H9 (cell line): Measurements from ENCODE around the gene SCFD2. TPM values are rescaled to one million over a fixed set of nuclear protein-coding genes. Genes with fewer than 3 reads are reported as not detected.

ENCODE experiments used
- DNase-seq: peaks from one replicate; pipeline ENCODE4 v3.0.0-alpha.2; 2017
- H2AFZ ChIP-seq: one replicate; pipeline ENCODE4 v1.6.1; 2013; ENCODE audit warnings: mild to moderate bottlenecking, low read length, control low read depth, moderate library complexity
- H2AK5ac ChIP-seq: 2 replicates; pipeline ENCODE4 v1.6.1; 2013; ENCODE audit warnings: low read length, control low read depth, mixed read lengths; ENCODE audit not compliant: insufficient read length
- H2BK120ac ChIP-seq: one replicate; pipeline ENCODE4 v1.6.1; 2013; ENCODE audit warnings: low read depth, mild to moderate bottlenecking, low read length, control low read depth, inconsistent platforms; ENCODE audit not compliant: poor library complexity, severe bottlenecking
- H2BK12ac ChIP-seq: 2 replicates; pipeline ENCODE4 v1.6.1; 2013; ENCODE audit warnings: low read length, control low read depth, mixed read lengths, low read depth; ENCODE audit not compliant: insufficient read length
- H2BK15ac ChIP-seq: 2 replicates; pipeline ENCODE4 v1.6.1; 2013; ENCODE audit warnings: low read depth, low read length, control low read depth
- H2BK20ac ChIP-seq: one replicate; pipeline ENCODE4 v1.6.1; 2013; ENCODE audit warnings: low read depth, mild to moderate bottlenecking, low read length, control low read depth, inconsistent platforms; ENCODE audit not compliant: poor library complexity, severe bottlenecking
- H2BK5ac ChIP-seq: 2 replicates; pipeline ENCODE4 v1.6.1; 2013; ENCODE audit warnings: low read length, control low read depth, mixed read lengths; ENCODE audit not compliant: insufficient read length
- H3K14ac ChIP-seq: 2 replicates; pipeline ENCODE4 v1.6.1; 2013; ENCODE audit warnings: low read length, control low read depth; ENCODE audit not compliant: insufficient read depth
- H3K18ac ChIP-seq: 2 replicates; pipeline ENCODE4 v1.6.1; 2013; ENCODE audit warnings: low read depth, mild to moderate bottlenecking, mixed read lengths, low read length, control low read depth; ENCODE audit not compliant: insufficient read length
- H3K23ac ChIP-seq: 2 replicates; pipeline ENCODE4 v1.6.1; 2013; ENCODE audit warnings: low read length, control low read depth, mixed read lengths, low read depth; ENCODE audit not compliant: insufficient read length
- H3K23me2 ChIP-seq: 2 replicates; pipeline ENCODE4 v1.6.1; 2013; ENCODE audit warnings: low read depth, mild to moderate bottlenecking, mixed read lengths, low read length, control low read depth; ENCODE audit not compliant: insufficient read length, poor library complexity, severe bottlenecking
- H3K27ac ChIP-seq: 2 replicates; pipeline ENCODE4 v1.5.1; 2013; ENCODE audit warnings: low read length, control low read depth, mixed read lengths, low read depth; ENCODE audit not compliant: insufficient read length
- H3K27me3 ChIP-seq: 2 replicates; pipeline ENCODE4 v1.6.1; 2013; ENCODE audit warnings: low read length, control low read depth, inconsistent platforms; ENCODE audit not compliant: insufficient read depth
- H3K4ac ChIP-seq: 2 replicates; pipeline ENCODE4 v1.6.1; 2013; ENCODE audit warnings: low read depth, mild to moderate bottlenecking, control low read depth, inconsistent platforms, low read length, moderate library complexity
- H3K4me1 ChIP-seq: 2 replicates; pipeline ENCODE4 v1.6.1; 2013; ENCODE audit warnings: low read length, control low read depth, inconsistent platforms; ENCODE audit not compliant: insufficient read depth
- H3K4me2 ChIP-seq: 2 replicates; pipeline ENCODE4 v1.6.1; 2013; ENCODE audit warnings: low read length, control low read depth, mixed read lengths; ENCODE audit not compliant: insufficient read length, insufficient read depth
- H3K56ac ChIP-seq: 2 replicates; pipeline ENCODE4 v1.6.1; 2013; ENCODE audit warnings: low read depth, mild to moderate bottlenecking, mixed read lengths, low read length, control low read depth; ENCODE audit not compliant: insufficient read length
- H3K79me1 ChIP-seq: 2 replicates; pipeline ENCODE4 v1.6.1; 2013; ENCODE audit warnings: low read depth, mild to moderate bottlenecking, moderate library complexity, low read length, control low read depth, inconsistent platforms; ENCODE audit not compliant: insufficient read depth, poor library complexity, severe bottlenecking
- H3K79me2 ChIP-seq: 2 replicates; pipeline ENCODE4 v1.6.1; 2013; ENCODE audit warnings: low read length, control low read depth, inconsistent platforms; ENCODE audit not compliant: insufficient read depth
- H3K9ac ChIP-seq: 2 replicates; pipeline ENCODE4 v1.6.1; 2013; ENCODE audit warnings: low read length, control low read depth, mixed read lengths; ENCODE audit not compliant: insufficient read length; ENCODE audit errors: extremely low read depth
- H3K9me3 ChIP-seq: one replicate; pipeline ENCODE4 v1.6.1; 2013; ENCODE audit warnings: low read depth, low read length, inconsistent platforms; ENCODE audit not compliant: control insufficient read depth
- H3T11ph ChIP-seq: one replicate; pipeline ENCODE4 v1.6.1; 2013; ENCODE audit warnings: mild to moderate bottlenecking, low read length, control low read depth, inconsistent platforms
- H4K20me1 ChIP-seq: one replicate; pipeline ENCODE4 v1.6.1; 2013; ENCODE audit not compliant: control insufficient read depth, insufficient read length, insufficient read depth
- H4K5ac ChIP-seq: 2 replicates; pipeline ENCODE4 v1.6.1; 2013; ENCODE audit warnings: low read depth, mild to moderate bottlenecking, mixed read lengths, low read length, control low read depth; ENCODE audit not compliant: insufficient read length
- H4K8ac ChIP-seq: replicated peaks from 2 replicates; pipeline ENCODE4 v1.6.1; 2013; ENCODE audit warnings: low read length, control low read depth, mixed read lengths, low read depth; ENCODE audit not compliant: insufficient read length
- H4K91ac ChIP-seq: 2 replicates; pipeline ENCODE4 v1.6.1; 2013; ENCODE audit warnings: low read depth, mild to moderate bottlenecking, moderate library complexity, mixed read lengths, low read length, control low read depth; ENCODE audit not compliant: insufficient read length
- H3K27ac Mint-ChIP-seq, 3 experiments: 2 replicates in 2 of 3; 3 replicates in 1 of 3; pipeline ENCODE4 v1.8.0; 2020 to 2021; ENCODE audit warnings: mixed read lengths in 3 of 3, mild to moderate bottlenecking in 1 of 3, moderate library complexity in 1 of 3
- H3K27me3 Mint-ChIP-seq: 2 replicates; pipeline ENCODE4 v1.8.0; 2021; ENCODE audit warnings: low read depth, mild to moderate bottlenecking, moderate library complexity, mixed read lengths
- H3K36me3 Mint-ChIP-seq, 3 experiments: 2 replicates in 2 of 3; 3 replicates in 1 of 3; pipeline ENCODE4 v1.8.0; 2020 to 2021; ENCODE audit warnings: low read depth in 3 of 3, mixed read lengths in 3 of 3; ENCODE audit not compliant: insufficient read depth in 1 of 3
- H3K4me1 Mint-ChIP-seq, 2 experiments: 2 replicates each; pipeline ENCODE4 v1.8.0; 2020; ENCODE audit warnings: mixed read lengths in 2 of 2
- H3K4me3 Mint-ChIP-seq, 2 experiments: 2 replicates in 1 of 2; 3 replicates in 1 of 2; pipeline ENCODE4 v1.8.0; 2020 to 2021; ENCODE audit warnings: mild to moderate bottlenecking in 2 of 2, mixed read lengths in 2 of 2, moderate library complexity in 1 of 2
- H3K9me3 Mint-ChIP-seq, 2 experiments: 2 replicates in 1 of 2; 3 replicates in 1 of 2; pipeline ENCODE4 v1.8.0; 2020; ENCODE audit warnings: mild to moderate bottlenecking in 2 of 2, mixed read lengths in 2 of 2, moderate library complexity in 1 of 2
- WGBS: extraction: QIAGEN DNeasy Blood & Tissue Kit; methylation state at CpG from one replicate; pipeline ENCODE4 v1.1.7; 2013; ENCODE audit warnings: missing lambda C conversion rate, low lambda C conversion rate, mixed read lengths; ENCODE audit not compliant: insufficient read length; ENCODE audit errors: extremely low coverage; 5-methylcytosine and 5-hydroxymethylcytosine counted together
- total RNA-seq: library from RNA; stranded (reverse); gene quantifications from 2 replicates; pipeline ENCODE4 v1.2.1, GENCODE V29; 2021
- TF ChIP-seq, protein P1 (sequence below): fragments of 200-600 bp; sonication (generic); conservative IDR thresholded peaks from 3 replicates; pipeline ENCODE4 v1.8.0; 2021; ENCODE audit warnings: antibody characterized with exemption, mild to moderate bottlenecking

SCFD2 gene
- total RNA-seq, 1 experiment from 2014 or later, result 10.1 TPM

DNA sequence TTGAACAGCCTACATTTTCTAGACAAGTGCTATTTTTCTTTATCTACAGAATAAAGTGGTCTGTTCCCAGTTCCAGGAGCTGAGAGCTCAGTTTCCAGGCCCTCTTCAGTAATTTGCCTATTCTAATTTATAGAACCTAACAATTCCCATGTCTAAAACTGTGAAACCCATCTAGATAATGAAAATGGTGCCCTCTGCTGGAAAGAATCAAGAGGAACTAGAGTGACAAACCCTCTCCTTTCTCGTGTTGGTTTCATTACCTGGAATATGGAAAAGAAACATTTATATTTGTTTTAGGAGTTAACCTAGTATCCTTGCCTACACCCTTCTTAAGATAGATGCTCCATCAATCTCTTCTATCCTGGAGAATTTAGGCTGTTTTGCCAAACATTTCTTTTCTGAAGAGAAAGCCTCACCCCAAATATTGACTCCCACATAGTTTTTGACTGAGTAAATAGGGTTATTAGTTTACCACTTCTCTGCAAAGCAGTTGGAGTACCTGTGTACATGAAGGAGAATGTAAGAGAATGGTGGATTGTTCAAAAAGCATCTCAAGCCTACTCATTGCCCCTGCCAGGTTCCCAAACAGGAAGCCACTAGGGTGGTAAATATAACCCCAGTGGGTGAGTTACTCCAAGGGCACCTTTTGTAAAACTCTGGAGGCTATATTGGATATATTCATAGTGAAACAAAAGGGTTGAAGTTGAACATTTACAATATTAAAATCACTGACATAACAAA lies 382.1 kb downstream of the SCFD2 start:
- Histone ChIP-seq H4K5ac (no peak overlapping the region), H2BK15ac (no peak overlapping the region), H3K79me2 (no peaks in the 10 kb centered on the region), H3K9ac (no peak overlapping the region), H3K4me1 (no peaks in the 10 kb centered on the region), H3K9me3 (no peaks in the 10 kb centered on the region), H4K8ac (no peak overlapping the region), H3K27ac (no peak overlapping the region), H2BK12ac (no peak overlapping the region), H2AK5ac (no peak overlapping the region), H2BK20ac (no peak overlapping the region), H3K56ac (no peak overlapping the region), H4K91ac (no peak overlapping the region), H3K18ac (no peak overlapping the region), H3K23me2 (no peaks in the 10 kb centered on the region), H3K4me2 (no peak overlapping the region), H2BK120ac (no peak overlapping the region), H4K20me1 (no peaks in the 10 kb centered on the region), H3K4ac (no peak overlapping the region), H3K79me1 (no peaks in the 10 kb centered on the region), H3K14ac (no peak overlapping the region), H3T11ph (no peak overlapping the region), H2AFZ (no peak overlapping the region), H2BK5ac (no peak overlapping the region), H3K27me3 (no peaks in the 10 kb centered on the region), H3K23ac (no peak overlapping the region)
- DNase-seq, result no peak
- H3K27me3 Mint-ChIP-seq, result no peaks in the 10 kb centered on the region
- WGBS, result no CpG with 5 or more reads among the region's 1 CpG
- H3K27ac Mint-ChIP-seq, result no peak overlapping the region
- TF ChIP-seq, protein P1, sequence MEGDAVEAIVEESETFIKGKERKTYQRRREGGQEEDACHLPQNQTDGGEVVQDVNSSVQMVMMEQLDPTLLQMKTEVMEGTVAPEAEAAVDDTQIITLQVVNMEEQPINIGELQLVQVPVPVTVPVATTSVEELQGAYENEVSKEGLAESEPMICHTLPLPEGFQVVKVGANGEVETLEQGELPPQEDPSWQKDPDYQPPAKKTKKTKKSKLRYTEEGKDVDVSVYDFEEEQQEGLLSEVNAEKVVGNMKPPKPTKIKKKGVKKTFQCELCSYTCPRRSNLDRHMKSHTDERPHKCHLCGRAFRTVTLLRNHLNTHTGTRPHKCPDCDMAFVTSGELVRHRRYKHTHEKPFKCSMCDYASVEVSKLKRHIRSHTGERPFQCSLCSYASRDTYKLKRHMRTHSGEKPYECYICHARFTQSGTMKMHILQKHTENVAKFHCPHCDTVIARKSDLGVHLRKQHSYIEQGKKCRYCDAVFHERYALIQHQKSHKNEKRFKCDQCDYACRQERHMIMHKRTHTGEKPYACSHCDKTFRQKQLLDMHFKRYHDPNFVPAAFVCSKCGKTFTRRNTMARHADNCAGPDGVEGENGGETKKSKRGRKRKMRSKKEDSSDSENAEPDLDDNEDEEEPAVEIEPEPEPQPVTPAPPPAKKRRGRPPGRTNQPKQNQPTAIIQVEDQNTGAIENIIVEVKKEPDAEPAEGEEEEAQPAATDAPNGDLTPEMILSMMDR, result peak; percentile 79
- H3K36me3 Mint-ChIP-seq, result no peaks in the 10 kb centered on the region
- H3K4me3 Mint-ChIP-seq, result no peak overlapping the region
- H3K4me1 Mint-ChIP-seq, result peaks cover 2 to 9% of the 10 kb centered on the region in 2 experiments; a peak in 3 of 4 replicates
- no peaks in the 10 kb centered on the region for H3K9me3 Mint-ChIP-seq
